ENCODE results near the gene LPAR3.

LPAR3 gene

GRCh38 chr1:84809023-84809422 is 84.0 kb downstream of the LPAR3 start:
- H3K4me3 ChIP-seq (ENCODE audit: low read length), result no peak overlapping the region
- peaks cover 63% of the 10 kb centered on the region for H3K27me3 ChIP-seq (ENCODE audit: control insufficient read depth, insufficient read depth, low read length)
- no peak overlapping the region for H3K9ac ChIP-seq (ENCODE audit: low read depth, low read length)
- no peaks in the 10 kb centered on the region for H3K9me3 ChIP-seq (replicated peaks; ENCODE audit: low read length)
- no peak overlapping the region for H3K4me2 ChIP-seq (ENCODE audit: low read length)
- no peaks in the 10 kb centered on the region for H3K4me1 ChIP-seq (ENCODE audit: control insufficient read depth, insufficient read depth, low read length)
- no peaks in the 10 kb centered on the region for H3K36me3 ChIP-seq (ENCODE audit: insufficient read depth, low read length)

- peaks cover 61% of the 10 kb centered on the region for H3K27me3 ChIP-seq (ENCODE audit: control insufficient read depth, insufficient read depth, low read length)
- no peaks in the 10 kb centered on the region for H3K9me3 ChIP-seq (replicated peaks; ENCODE audit: low read length)
Measured at GRCh38 chr1:84803604-84804003, 89.4 kb downstream of the LPAR3 start.

GRCh38 chr1:84802567-84803232 is 90.3 kb downstream of the LPAR3 start:
- Histone ChIP-seq H3K9ac (ENCODE audit: low read depth, low read length) (no peak overlapping the region), H3K4me2 (ENCODE audit: low read length) (no peak overlapping the region), H3K4me1 (ENCODE audit: control insufficient read depth, insufficient read depth, low read length) (no peaks in the 10 kb centered on the region), H3K4me3 (ENCODE audit: low read length) (no peak overlapping the region), H3K36me3 (ENCODE audit: insufficient read depth, low read length) (no peaks in the 10 kb centered on the region), H3K9me3 (replicated peaks; ENCODE audit: low read length) (no peaks in the 10 kb centered on the region), H3K27me3 (ENCODE audit: control insufficient read depth, insufficient read depth, low read length) (peaks cover 55% of the 10 kb centered on the region)

More at GRCh38 chr1:84803604-84804003, 89.4 kb downstream of the LPAR3 start:
- H3K36me3 ChIP-seq (ENCODE audit: insufficient read depth, low read length), result no peaks in the 10 kb centered on the region
- H3K4me3 ChIP-seq (ENCODE audit: low read length), result no peak overlapping the region
- no peak overlapping the region for H3K4me2 ChIP-seq (ENCODE audit: low read length)
- H3K4me1 ChIP-seq (ENCODE audit: control insufficient read depth, insufficient read depth, low read length), result no peaks in the 10 kb centered on the region
- no peak overlapping the region for H3K9ac ChIP-seq (ENCODE audit: low read depth, low read length)

- H3K9me3 ChIP-seq (replicated peaks; ENCODE audit: low read length), result no peaks in the 10 kb centered on the region
- no peaks in the 10 kb centered on the region for H3K36me3 ChIP-seq (ENCODE audit: insufficient read depth, low read length)
- H3K9ac ChIP-seq (ENCODE audit: low read depth, low read length), result no peak overlapping the region
- peaks cover 47% of the 10 kb centered on the region for H3K27me3 ChIP-seq (ENCODE audit: control insufficient read depth, insufficient read depth, low read length)
- no peak overlapping the region for H3K4me3 ChIP-seq (ENCODE audit: low read length)
- no peak overlapping the region for H3K4me2 ChIP-seq (ENCODE audit: low read length)
- no peaks in the 10 kb centered on the region for H3K4me1 ChIP-seq (ENCODE audit: control insufficient read depth, insufficient read depth, low read length)
Measured at GRCh38 chr1:84800090-84801073, 92.6 kb downstream of the LPAR3 start.

- no peaks in the 10 kb centered on the region for H3K9me3 ChIP-seq (replicated peaks; ENCODE audit: low read length)
- H3K4me3 ChIP-seq (ENCODE audit: low read length), result no peak overlapping the region
- no peaks in the 10 kb centered on the region for H3K36me3 ChIP-seq (ENCODE audit: insufficient read depth, low read length)
- no peak overlapping the region for H3K4me2 ChIP-seq (ENCODE audit: low read length)
- H3K27me3 ChIP-seq (ENCODE audit: control insufficient read depth, insufficient read depth, low read length), result peaks cover 29% of the 10 kb centered on the region
- H3K9ac ChIP-seq (ENCODE audit: low read depth, low read length), result no peak overlapping the region
- no peaks in the 10 kb centered on the region for H3K4me1 ChIP-seq (ENCODE audit: control insufficient read depth, insufficient read depth, low read length)
Measured at GRCh38 chr1:84797603-84798002, 95.4 kb downstream of the LPAR3 start.

- H3K9ac ChIP-seq (ENCODE audit: low read depth, low read length), result no peak overlapping the region
- H3K4me1 ChIP-seq (ENCODE audit: control insufficient read depth, insufficient read depth, low read length), result no peaks in the 10 kb centered on the region
Measured at GRCh38 chr1:84795966-84796600, 96.9 kb downstream of the LPAR3 start.

GRCh38 chr1:84795213-84795612 is 97.8 kb downstream of the LPAR3 start:
- no peak overlapping the region for H3K4me2 ChIP-seq (ENCODE audit: low read length)
- H3K9me3 ChIP-seq (replicated peaks; ENCODE audit: low read length), result no peaks in the 10 kb centered on the region
- no peak overlapping the region for H3K4me3 ChIP-seq (ENCODE audit: low read length)
- H3K27me3 ChIP-seq (ENCODE audit: control insufficient read depth, insufficient read depth, low read length), result peaks cover 15% of the 10 kb centered on the region
- H3K9ac ChIP-seq (ENCODE audit: low read depth, low read length), result no peak overlapping the region
- H3K36me3 ChIP-seq (ENCODE audit: insufficient read depth, low read length), result no peaks in the 10 kb centered on the region
- H3K4me1 ChIP-seq (ENCODE audit: control insufficient read depth, insufficient read depth, low read length), result no peaks in the 10 kb centered on the region

More at GRCh38 chr1:84795966-84796600, 96.9 kb downstream of the LPAR3 start:
- no peak overlapping the region for H3K4me2 ChIP-seq (ENCODE audit: low read length)
- no peak overlapping the region for H3K4me3 ChIP-seq (ENCODE audit: low read length)
- H3K9me3 ChIP-seq (replicated peaks; ENCODE audit: low read length), result no peaks in the 10 kb centered on the region
- H3K36me3 ChIP-seq (ENCODE audit: insufficient read depth, low read length), result no peaks in the 10 kb centered on the region
- H3K27me3 ChIP-seq (ENCODE audit: control insufficient read depth, insufficient read depth, low read length), result peaks cover 23% of the 10 kb centered on the region

GRCh38 chr1:84792421-84792820 is 100.6 kb downstream of the LPAR3 start:
- no peak overlapping the region for H3K9ac ChIP-seq (ENCODE audit: low read depth, low read length)
- no peaks in the 10 kb centered on the region for H3K9me3 ChIP-seq (replicated peaks; ENCODE audit: low read length)

GRCh38 chr1:84789014-84789413 is 104.0 kb downstream of the LPAR3 start:
- Histone ChIP-seq H3K4me3 (ENCODE audit: low read length) (no peak overlapping the region), H3K36me3 (ENCODE audit: insufficient read depth, low read length) (no peaks in the 10 kb centered on the region), H3K9ac (ENCODE audit: low read depth, low read length) (no peak overlapping the region), H3K9me3 (replicated peaks; ENCODE audit: low read length) (no peaks in the 10 kb centered on the region), H3K4me1 (ENCODE audit: control insufficient read depth, insufficient read depth, low read length) (no peaks in the 10 kb centered on the region), H3K4me2 (ENCODE audit: low read length) (no peak overlapping the region), H3K27me3 (ENCODE audit: control insufficient read depth, insufficient read depth, low read length) (peaks cover 32% of the 10 kb centered on the region)

More at GRCh38 chr1:84792421-84792820, 100.6 kb downstream of the LPAR3 start:
- Histone ChIP-seq H3K4me3 (ENCODE audit: low read length) (no peak overlapping the region), H3K4me1 (ENCODE audit: control insufficient read depth, insufficient read depth, low read length) (no peaks in the 10 kb centered on the region), H3K4me2 (ENCODE audit: low read length) (no peak overlapping the region), H3K36me3 (ENCODE audit: insufficient read depth, low read length) (no peaks in the 10 kb centered on the region), H3K27me3 (ENCODE audit: control insufficient read depth, insufficient read depth, low read length) (peaks cover 29% of the 10 kb centered on the region)

- H3K4me2 ChIP-seq (ENCODE audit: low read length), result no peak overlapping the region
- no peaks in the 10 kb centered on the region for H3K36me3 ChIP-seq (ENCODE audit: insufficient read depth, low read length)
- H3K9ac ChIP-seq (ENCODE audit: low read depth, low read length), result no peak overlapping the region
- no peaks in the 10 kb centered on the region for H3K4me1 ChIP-seq (ENCODE audit: control insufficient read depth, insufficient read depth, low read length)
- no peak overlapping the region for H3K4me3 ChIP-seq (ENCODE audit: low read length)
- peaks cover 39% of the 10 kb centered on the region for H3K27me3 ChIP-seq (ENCODE audit: control insufficient read depth, insufficient read depth, low read length)
- no peaks in the 10 kb centered on the region for H3K9me3 ChIP-seq (replicated peaks; ENCODE audit: low read length)
Measured at GRCh38 chr1:84785271-84786036, 107.6 kb downstream of the LPAR3 start.

- Histone ChIP-seq H3K36me3 (ENCODE audit: insufficient read depth, low read length) (no peaks in the 10 kb centered on the region), H3K4me2 (ENCODE audit: low read length) (no peak overlapping the region), H3K9ac (ENCODE audit: low read depth, low read length) (no peak overlapping the region), H3K9me3 (replicated peaks; ENCODE audit: low read length) (no peaks in the 10 kb centered on the region), H3K4me1 (ENCODE audit: control insufficient read depth, insufficient read depth, low read length) (peaks cover 6% of the 10 kb centered on the region), H3K27me3 (ENCODE audit: control insufficient read depth, insufficient read depth, low read length) (peaks cover 24% of the 10 kb centered on the region), H3K4me3 (ENCODE audit: low read length) (no peak overlapping the region)
Measured at GRCh38 chr1:84782881-84783280, 110.1 kb downstream of the LPAR3 start.

Data from skeletal muscle satellite cell (primary cell).